GM18873 (cell line): ENCODE results near the gene ZSCAN23.
"Not testable (repeated sequence)": the region's sequence is repeated elsewhere in the genome, so short reads cannot be mapped to it uniquely, and the experiment has no call there.

ENCODE experiments used
- ATAC-seq: cut with Tn5 transposase; IDR thresholded peaks from one replicate; pipeline ENCODE4 v1.9.1; 2021; ENCODE audit warnings: mild to moderate bottlenecking, moderate library complexity, moderate number of reproducible peaks; ENCODE audit not compliant: unreplicated experiment, low FRiP score

The ZSCAN23 gene

GRCh38 chr6:28443112-28443773 lies at the start of gene ZSCAN23:
Gene ZSCAN23 (minus strand): TSS chr6:28443491. CDS start chr6:28436266, 7,225 bp downstream.
- no peak for ATAC-seq

DNA sequence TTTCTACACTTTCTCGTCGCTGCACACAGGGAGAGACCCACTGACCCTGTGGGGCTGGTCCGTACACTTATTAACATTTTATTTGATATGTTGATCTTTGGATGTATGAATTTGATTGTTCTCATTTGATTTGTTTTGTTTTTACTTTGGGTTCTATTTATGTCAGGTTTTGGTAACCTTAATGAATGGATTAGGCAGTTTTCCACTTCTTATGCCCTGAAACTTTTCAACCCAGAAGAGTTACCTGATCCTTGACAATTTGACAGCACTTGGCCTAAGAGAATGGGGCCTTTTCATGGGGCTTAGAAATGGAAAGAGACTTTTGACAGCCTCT lies 48.7 kb upstream of the ZSCAN23 start:
- no peak for ATAC-seq

- ATAC-seq, result no peak
Observed at GRCh38 chr6:28490205-28490890, 47.1 kb upstream of the ZSCAN23 start.

DNA sequence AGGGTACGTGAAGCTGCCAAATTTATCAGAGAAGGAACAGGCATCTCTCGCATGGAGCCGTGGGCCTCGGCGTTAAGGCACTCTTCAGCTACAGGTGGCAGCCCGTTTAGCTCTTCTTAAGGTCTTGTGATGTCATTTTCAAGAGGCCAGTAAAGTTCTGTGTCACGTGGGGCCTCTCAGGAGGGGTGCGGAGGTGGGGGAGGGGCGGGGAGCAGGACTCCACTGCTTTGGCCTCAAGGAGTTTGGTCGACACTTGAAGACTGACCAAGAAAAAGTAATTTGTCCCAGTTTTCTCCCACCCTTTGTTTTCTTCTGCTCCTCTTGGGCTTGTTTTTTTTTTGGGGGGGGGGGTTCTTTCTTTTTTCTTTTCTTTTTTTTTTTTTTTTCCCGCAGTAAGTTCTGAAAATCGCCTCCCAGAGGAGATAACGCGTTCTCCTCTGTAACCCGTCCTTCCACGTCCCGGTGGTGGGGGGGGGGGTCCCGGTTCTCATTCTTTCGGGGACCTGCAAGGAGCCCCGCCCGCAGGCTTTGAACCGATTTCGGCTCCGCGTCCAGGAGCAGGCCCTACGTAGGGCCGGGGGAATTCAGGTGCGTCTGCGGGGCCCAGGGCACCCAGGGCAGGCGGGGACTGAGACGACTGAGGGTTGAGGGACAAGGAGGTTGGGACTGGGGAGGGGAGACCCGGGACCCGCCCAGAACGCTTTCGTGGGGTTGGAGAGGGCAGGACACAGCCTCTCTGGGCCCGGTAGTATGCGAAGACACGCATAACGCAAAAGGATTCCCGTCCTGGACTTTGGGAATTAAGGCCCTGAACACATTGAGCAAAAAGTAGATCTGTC lies 46.3 kb upstream of the ZSCAN23 start:
- no peak for ATAC-seq

DNA sequence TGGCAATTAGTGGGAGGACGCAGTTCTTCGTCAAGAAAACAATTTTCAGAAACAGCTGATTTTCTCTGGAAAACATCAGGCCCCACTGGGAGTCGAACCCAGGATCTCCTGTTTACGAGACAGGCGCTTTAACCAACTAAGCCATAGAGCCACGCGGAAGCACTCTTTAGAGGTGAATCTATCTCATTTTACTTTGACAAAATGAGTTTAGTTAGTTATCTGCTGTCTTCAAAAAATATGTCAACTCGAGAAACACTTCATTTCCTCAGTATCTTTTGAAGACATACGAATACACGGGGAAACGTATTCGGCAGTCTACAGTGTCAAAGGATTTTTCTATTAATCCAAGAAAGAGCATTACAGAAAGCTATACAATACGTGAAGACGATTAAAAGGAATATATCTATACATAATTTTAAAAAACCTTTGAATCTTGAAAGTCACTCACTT lies 45.6 kb upstream of the ZSCAN23 start:
- ATAC-seq, result no peak

DNA sequence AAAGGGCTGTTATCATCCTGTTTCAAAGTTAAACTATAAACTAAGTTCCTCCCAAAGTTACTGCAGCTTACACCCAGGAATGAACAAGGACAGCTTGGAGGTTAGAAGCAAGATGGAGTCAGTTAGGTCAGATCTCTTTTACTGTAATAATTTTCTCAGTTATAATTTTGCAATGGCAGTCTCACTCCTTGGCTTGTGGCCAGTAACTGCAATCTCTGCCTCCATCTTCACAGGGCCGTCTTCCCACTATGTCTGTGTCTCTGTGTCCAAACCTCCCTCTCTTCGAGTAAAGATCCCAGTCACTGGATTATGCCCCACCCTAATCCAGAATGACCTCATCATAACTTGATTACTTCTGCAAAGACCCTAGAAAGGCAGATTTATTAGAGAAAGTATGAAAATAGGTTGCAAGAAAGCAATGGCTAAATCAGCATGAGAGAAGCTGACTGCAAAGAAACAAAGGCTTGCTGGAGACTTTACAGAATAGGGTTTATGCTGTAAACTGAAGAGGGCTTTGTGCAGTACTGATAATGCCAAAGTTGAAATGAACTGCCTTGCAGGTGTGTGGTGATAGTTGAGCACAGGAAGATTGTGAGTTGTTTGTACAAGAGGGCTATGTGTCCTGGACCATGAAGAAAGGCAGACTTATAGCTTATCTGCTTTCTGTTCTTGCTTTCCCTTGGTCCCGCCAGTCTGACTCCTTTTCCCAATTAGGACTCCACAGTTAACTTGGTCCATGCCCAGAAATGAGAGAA lies 43.9 kb upstream of the ZSCAN23 start:
- no peak for ATAC-seq

- ATAC-seq, result no peak
Observed at GRCh38 chr6:28486533-28486932, 43.2 kb upstream of the ZSCAN23 start.

- ATAC-seq, result no peak
Observed at GRCh38 chr6:28485482-28485881, 42.2 kb upstream of the ZSCAN23 start.

DNA sequence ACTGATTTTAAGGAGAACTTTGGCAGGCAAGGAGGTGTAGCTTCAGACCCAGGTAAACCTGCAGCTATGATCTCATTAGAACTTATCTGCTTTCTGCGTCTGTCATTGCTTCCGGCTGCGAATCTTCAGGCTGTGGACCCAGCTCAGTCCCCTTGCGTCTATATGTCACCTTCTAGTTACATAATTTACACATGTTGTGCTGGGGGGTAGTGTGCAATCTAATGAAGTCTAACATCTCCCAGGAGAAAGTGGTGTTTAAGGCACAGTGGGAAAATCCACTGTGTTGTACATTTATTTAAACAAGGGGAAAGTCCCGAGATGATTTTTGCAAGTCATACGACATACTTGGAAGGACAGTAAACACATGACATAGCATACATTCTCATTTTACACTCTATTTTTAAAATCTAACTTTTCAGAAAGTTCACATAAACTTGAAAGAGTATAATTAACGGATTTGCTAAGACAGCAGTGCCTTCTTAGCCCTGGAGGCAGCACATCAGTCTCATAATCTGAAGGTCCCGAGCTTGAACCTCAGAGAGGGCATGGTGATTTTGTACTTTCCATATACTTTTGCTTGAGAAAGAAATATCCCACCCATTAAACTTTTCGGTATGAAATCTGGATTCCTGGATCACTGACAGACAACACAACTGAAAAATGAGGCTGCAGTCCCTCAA lies 37.1 kb upstream of the ZSCAN23 start:
- ATAC-seq, result no peak

DNA sequence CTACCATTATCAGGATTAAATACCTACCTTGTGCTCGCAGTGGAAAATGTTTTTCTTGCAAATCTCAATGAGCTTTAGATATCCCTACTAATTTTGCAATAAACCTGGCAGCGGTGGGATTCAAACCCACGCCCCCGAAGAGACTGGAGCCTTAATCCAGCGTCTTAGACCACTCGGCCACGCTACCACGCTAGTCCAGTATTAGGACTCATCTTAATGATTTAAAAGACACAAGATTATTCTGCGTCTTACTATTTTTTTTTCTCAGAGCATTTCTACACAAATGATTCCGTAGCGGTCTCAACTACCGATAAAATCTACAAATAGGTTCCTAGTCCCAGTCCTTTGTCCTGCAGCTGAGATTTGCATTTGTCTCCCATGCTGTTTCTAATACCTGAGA lies 35.2 kb upstream of the ZSCAN23 start:
- ATAC-seq, result no peak

DNA sequence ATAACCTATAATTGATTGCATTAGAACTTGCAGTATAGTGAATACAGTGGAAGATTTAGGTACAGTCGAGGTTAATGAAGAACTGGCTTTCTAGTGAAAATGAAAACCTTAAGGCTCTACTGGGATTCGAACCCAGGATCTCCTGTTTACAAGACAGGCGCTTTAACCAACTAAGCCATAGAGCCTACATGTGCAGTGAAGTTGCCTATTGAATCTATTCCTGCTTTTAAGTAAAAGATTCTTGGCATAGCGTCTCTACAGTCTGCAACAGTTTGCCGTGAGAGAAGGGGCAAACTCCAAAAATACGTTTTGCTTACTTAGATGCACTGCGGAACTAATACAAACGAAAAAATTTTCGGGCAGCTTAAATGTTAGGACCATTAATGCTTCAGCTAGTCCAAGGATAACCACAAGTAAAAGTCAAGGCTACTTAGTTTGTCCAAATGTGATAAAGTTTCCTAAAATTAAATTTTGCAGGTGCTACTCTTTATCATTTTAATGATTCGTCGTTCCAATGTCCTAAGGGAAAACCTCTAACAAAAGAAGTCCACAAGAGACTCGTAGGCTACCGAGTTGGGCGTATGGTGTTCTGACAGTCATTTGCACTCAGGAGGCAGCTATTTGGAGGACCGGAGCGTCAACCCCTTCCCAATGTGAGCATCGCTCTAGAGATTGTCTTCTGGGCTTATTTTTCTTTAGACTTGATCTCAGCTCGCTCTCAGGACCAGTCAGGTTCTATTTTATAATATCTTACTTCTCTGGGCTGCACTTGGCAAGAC lies 31.3 kb upstream of the ZSCAN23 start:
- no peak for ATAC-seq

DNA sequence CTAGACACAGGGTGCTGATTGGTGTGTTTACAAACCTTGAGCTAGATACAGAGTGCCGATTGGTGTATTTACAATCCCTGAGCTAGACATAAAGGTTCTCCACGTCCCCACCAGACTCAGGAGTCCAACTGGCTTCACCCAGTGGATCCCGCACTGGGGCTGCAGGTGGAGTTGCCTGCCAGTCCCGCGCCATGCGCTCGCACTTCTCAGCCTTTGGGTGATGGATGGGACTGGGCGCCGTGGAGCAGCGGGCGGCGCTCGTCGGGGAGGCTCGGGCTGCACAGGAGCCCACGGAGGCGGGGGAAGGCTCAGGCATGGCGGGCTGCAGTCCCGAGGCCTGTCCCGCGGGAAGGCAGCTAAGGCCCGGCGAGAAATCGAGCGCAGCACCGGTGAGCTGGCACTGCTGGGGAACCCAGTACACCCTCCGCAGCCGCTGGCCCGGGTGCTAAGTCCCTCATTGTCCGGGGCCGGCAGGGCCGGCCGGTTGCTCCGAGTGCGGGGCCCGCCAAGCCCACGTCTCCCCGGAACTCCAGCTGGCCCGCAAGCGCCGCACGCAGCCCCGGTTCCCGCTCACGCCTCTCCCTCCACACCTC lies 26.0 kb upstream of the ZSCAN23 start:
- not testable (repeated sequence) for ATAC-seq

GRCh38 chr6:28468056-28468455 lies 24.8 kb upstream of the ZSCAN23 start:
- no peak for ATAC-seq

DNA sequence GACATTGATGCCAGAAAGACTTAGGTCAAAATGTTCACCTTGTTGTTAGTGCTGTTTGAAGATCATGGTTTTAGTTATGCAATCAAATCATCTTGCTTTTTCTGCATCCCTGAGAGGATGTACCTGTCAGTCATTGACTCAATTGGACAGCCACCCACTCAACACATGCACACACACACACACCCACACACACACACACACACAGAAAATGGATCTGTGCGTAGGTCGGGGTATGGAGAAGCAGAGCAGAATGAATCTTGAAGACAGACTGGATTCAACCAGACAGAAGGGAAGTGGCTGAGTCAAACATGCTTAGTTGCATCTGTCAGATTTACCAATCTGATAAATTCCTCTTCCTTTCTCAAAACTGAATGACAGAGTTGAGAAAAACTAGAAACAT lies 19.1 kb upstream of the ZSCAN23 start:
- ATAC-seq, result no peak

- ATAC-seq, result no peak
Observed at GRCh38 chr6:28458568-28458967, 15.3 kb upstream of the ZSCAN23 start.

DNA sequence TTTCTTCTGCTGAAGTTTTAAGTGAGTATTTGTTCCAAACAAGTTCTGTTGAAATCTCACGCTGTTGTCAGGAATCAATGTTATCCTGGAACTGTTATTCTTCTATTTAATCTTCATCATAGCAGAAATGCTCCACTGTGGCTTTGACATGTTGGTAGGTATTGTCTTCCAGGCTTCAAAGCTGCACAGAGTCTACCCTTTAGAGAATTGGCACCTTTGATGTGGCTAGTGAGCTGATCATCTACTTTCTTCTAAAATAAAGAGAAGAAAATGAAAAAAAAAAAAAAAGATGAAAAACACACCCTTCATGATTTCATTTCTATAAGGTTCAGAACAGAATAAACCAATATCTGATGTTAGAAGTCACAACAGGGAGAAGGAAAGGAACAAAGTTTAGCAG lies 5.8 kb upstream of the ZSCAN23 start:
- ATAC-seq, result no peak

DNA sequence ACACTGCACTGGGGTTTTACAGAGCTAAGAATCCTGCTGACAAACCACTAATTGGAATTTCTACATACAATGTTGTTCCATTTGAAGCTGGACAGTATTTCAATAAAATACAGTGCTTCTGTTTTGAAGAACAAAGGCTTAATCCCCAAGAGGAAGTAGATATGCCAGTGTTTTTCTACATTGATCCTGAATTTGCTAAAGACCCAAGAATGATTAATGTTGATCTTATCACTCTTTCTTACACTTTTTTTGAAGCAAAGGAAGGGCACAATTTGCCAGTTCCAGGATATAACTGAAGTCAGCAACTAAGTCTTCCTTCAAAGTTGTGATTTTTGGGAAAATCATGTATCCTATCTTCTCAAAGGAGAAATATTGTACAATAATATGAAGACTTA lies 4.2 kb upstream of the ZSCAN23 start:
- not testable (repeated sequence) for ATAC-seq

DNA sequence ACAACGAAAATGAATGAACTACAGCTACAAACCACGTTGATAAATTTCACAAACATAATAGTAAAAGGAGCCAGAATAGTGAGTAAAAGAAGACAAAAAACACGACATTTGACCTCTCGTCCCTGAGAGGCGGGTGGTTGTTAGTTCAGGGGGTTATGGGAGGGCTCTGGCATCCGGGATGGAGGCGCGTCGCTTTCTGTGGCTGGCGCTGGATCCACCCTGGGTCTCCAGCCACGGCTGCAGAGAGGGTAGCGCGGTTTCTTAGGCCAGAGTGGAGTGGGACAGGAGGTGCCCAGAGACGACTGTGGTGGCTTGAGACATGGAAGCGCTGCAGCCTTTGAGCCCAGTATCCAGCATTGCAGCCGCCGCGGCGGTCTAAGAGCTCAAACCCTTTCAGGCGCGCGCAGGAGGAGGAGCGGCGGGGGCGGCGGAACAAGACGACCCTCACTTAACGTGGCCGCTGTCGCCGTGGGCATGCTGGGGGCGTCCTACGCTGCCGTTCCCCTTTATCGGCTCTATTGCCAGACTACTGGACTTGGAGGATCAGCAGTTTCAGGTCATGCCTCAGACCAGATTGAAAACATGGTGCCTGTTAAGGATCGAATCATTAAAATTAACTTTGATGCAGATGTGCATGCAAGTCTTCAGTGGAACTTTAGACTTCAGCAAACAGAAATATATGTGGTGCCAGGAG lies 3.7 kb upstream of the ZSCAN23 start:
- no peak for ATAC-seq
